Activated T-helper 17 cell treated with anti-CD3 and anti-CD28 coated beads, Interleukin-2, amount 50 U/mL, for 72 hours (primary cell): ENCODE results near the gene PIK3CG. TPM values are rescaled to one million over a fixed set of nuclear protein-coding genes. Genes with fewer than 3 reads are reported as not detected.
A peak's percentile ranks its signal among the peaks of the same experiment; 100 is the strongest.
"Not testable (repeated sequence)": the region's sequence is repeated elsewhere in the genome, so short reads cannot be mapped to it uniquely, and the experiment has no call there.

Experiments
- ATAC-seq: fragments of 150-1000 bp; cut with Tn5 transposase; replicated peaks from 2 replicates; pipeline ENCODE4 v1.10.0; 2021; ENCODE audit warnings: mild to moderate bottlenecking, moderate library complexity
- H3K27ac Mint-ChIP-seq: one replicate; pipeline ENCODE4 v1.8.0; 2022; ENCODE audit warnings: mixed read lengths
- H3K27me3 Mint-ChIP-seq: one replicate; pipeline ENCODE4 v1.8.0; 2022; ENCODE audit warnings: mixed read lengths
- H3K36me3 Mint-ChIP-seq: one replicate; pipeline ENCODE4 v1.8.0; 2022; ENCODE audit warnings: low read depth, mild to moderate bottlenecking, mixed read lengths
- H3K4me1 Mint-ChIP-seq: one replicate; pipeline ENCODE4 v1.8.0; 2022; ENCODE audit warnings: mixed read lengths
- H3K4me3 Mint-ChIP-seq: one replicate; pipeline ENCODE4 v1.8.0; 2022; ENCODE audit warnings: mild to moderate bottlenecking, mixed read lengths
- H3K9me3 Mint-ChIP-seq: one replicate; pipeline ENCODE4 v1.8.0; 2022; ENCODE audit warnings: mixed read lengths
- total RNA-seq, 2 donors: library from RNA; stranded (reverse); gene quantifications; one replicate each; pipeline ENCODE4 v1.2.3, GENCODE V29; 2022

Gene PIK3CG
- total RNA-seq, 2 donors from 2014 or later = 21.6 to 25.7 TPM

- no peak overlapping the region for H3K27ac Mint-ChIP-seq
- no peaks in the 10 kb centered on the region for H3K36me3 Mint-ChIP-seq
- no peak overlapping the region for H3K4me3 Mint-ChIP-seq
Measured at GRCh38 chr7:106844279-106844997, 20.6 kb upstream of the PIK3CG start.

DNA sequence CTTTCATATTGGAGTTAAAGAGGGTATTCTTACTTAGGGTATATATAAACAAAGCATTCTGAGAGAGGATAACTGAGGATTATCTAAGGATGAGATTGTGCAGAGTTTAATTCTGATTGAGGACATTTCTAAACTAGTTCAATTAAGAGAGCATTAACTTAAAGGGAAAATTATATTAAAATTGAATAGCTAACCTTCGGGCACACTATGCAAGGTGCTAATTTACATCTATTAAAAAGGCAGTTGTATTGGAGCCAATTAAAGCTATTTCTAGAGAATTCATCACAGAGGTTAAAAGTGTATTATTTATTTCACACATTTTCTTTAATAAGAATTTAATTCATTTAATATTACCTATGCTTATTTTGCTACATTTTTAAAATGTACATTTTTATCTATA lies 17.0 kb upstream of the PIK3CG start:
- Mint-ChIP-seq H3K9me3 (no peaks in the 10 kb centered on the region), H3K27me3 (peaks cover 10% of the 10 kb centered on the region), H3K36me3 (no peaks in the 10 kb centered on the region), H3K4me1 (no peaks in the 10 kb centered on the region), H3K4me3 (no peak overlapping the region), H3K27ac (no peak overlapping the region)
- ATAC-seq = no peak

More at GRCh38 chr7:106844279-106844997, 20.6 kb upstream of the PIK3CG start:
- no peaks in the 10 kb centered on the region for H3K4me1 Mint-ChIP-seq
- no peak for ATAC-seq
- no peaks in the 10 kb centered on the region for H3K9me3 Mint-ChIP-seq
- H3K27me3 Mint-ChIP-seq = peaks cover 13% of the 10 kb centered on the region

DNA sequence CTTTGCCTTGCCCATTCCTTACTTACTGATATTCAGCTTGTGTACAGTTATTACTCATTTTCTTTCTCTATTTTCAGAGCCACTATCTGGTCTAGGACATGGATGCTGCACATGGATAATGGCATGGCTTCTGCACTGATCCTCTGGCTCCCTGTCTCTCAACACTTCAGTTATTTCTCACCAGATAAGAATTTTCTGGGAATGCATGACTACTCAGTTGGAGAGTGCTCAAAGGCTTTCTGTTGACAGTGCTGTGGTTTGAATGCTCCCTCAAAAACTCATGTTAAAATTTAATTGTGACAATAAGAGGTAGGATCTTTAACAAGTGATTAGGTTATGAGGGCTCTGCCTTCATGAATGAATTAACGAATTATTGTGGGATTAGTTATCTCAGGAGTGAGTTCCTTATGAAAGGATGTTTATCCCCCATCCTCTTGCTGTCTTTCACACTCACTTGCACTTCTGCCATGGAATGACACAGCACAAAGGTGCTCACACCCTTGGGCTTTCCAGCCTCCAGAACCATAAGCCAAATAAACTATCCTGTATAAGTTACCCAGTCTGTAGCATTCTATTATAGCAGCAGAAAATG lies 16.1 kb upstream of the PIK3CG start:
- H3K9me3 Mint-ChIP-seq = no peaks in the 10 kb centered on the region
- no peaks in the 10 kb centered on the region for H3K36me3 Mint-ChIP-seq
- H3K27ac Mint-ChIP-seq = no peak overlapping the region
- no peak overlapping the region for H3K4me3 Mint-ChIP-seq
- no peaks in the 10 kb centered on the region for H3K4me1 Mint-ChIP-seq
- ATAC-seq = no peak
- peaks cover 9% of the 10 kb centered on the region for H3K27me3 Mint-ChIP-seq

- H3K4me1 Mint-ChIP-seq, H3K27ac Mint-ChIP-seq, H3K27me3 Mint-ChIP-seq, H3K36me3 Mint-ChIP-seq, H3K9me3 Mint-ChIP-seq, H3K4me3 Mint-ChIP-seq: not testable (repeated sequence)
- peak; percentile 75 for ATAC-seq
Measured at GRCh38 chr7:106851632-106852031, 13.4 kb upstream of the PIK3CG start.

GRCh38 chr7:106853250-106853908 lies 11.7 kb upstream of the PIK3CG start:
- Mint-ChIP-seq H3K36me3 (no peaks in the 10 kb centered on the region), H3K4me3 (no peak overlapping the region), H3K27ac (no peak overlapping the region), H3K9me3 (no peaks in the 10 kb centered on the region), H3K27me3 (no peaks in the 10 kb centered on the region), H3K4me1 (peaks cover 4% of the 10 kb centered on the region)
- peak; percentile 24 for ATAC-seq

- Mint-ChIP-seq H3K27ac (peak overlapping the region; percentile 54), H3K4me1 (peaks cover 4% of the 10 kb centered on the region), H3K36me3 (no peaks in the 10 kb centered on the region), H3K4me3 (no peak overlapping the region), H3K27me3 (no peaks in the 10 kb centered on the region), H3K9me3 (no peaks in the 10 kb centered on the region)
- ATAC-seq = peak; percentile 58
Measured at GRCh38 chr7:106855540-106856132, 9.4 kb upstream of the PIK3CG start.

DNA sequence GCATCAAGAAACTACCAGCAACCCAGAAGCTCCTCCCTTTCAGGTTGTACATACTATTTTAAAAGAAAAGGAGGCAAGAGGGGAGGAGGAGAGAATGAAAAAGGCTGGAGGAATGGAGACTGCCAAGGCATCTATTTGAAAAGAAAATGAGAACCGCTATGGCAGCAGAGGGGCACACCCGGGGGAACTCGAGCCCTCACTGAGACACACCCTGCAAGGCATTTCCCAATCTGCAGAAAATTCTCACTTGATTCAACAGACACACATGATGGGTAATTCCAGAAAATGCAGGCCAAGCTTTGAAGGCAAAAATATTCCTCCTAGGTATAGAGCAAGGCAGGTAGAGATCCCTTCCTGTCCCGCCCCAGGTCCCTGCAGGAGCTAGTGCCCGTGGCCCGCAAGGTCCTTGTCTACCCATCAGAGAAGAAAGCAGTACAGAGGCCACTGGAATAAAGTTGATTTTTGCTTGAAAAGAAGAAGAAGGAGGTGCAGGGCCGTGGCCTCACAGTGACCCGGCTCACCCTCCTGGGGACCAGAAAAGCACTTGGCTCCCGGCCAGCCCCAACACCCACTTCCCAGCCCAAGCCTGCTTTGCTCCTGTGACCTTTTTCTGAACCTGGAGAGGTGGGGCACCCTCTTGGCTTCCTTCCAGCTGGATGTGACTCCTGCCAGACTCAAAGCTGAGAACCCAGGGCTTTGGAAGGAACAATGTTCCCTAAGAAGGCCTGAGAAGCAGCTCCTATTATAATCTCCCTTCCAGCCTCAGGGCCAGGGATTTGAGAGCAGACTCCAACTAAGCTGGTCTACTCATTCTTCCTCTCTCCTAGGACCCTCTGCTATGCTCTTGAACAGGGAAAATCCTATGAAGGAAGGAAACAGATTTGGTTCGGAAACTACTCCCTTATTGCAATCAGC lies 6.2 kb upstream of the PIK3CG start:
- no peak for ATAC-seq
- Mint-ChIP-seq H3K27me3 (no peaks in the 10 kb centered on the region), H3K4me3 (no peak overlapping the region), H3K36me3 (no peaks in the 10 kb centered on the region), H3K4me1 (peaks cover 12% of the 10 kb centered on the region), H3K9me3 (no peaks in the 10 kb centered on the region), H3K27ac (no peak overlapping the region)

DNA sequence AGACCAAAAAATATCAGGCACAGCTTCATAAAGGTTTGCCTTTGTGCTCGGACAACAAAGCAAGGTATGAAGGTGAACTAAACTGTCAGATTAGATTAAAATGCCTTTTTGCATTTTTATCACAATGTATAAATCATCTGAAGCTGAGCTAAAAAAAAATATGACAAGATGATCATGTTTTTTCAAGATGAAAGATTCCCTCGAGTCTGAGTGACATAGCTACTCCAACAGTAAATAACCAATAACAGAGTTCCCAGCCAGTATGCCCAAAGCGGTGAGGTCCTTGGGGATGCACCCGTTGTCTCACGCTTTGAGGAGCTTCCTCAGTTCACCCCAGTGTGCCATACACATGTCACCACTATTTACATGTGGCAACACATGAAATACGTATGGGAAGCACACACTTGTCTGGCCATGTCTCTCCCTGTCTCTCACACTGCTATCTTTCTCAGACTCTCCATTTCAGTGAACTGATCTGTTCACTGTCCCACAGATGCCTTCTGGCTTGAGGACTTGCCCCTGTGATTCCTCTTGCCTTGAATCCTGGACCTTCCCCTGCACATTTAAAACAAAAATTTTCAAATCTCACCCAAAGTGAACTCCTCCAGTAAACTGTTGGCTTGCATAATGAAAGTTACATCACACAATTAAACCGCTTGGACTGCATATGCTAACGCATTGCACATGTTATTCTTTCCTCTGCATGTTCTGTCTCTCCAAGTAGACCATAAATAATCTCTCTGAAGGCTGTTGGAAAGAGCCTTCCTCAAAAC lies 2.6 kb upstream of the PIK3CG start:
- Mint-ChIP-seq H3K9me3 (no peaks in the 10 kb centered on the region), H3K27ac (no peak overlapping the region), H3K4me1 (peaks cover 21% of the 10 kb centered on the region), H3K4me3 (peak overlapping the region; percentile 7), H3K27me3 (no peaks in the 10 kb centered on the region), H3K36me3 (peaks cover 9% of the 10 kb centered on the region)
- no peak for ATAC-seq

DNA sequence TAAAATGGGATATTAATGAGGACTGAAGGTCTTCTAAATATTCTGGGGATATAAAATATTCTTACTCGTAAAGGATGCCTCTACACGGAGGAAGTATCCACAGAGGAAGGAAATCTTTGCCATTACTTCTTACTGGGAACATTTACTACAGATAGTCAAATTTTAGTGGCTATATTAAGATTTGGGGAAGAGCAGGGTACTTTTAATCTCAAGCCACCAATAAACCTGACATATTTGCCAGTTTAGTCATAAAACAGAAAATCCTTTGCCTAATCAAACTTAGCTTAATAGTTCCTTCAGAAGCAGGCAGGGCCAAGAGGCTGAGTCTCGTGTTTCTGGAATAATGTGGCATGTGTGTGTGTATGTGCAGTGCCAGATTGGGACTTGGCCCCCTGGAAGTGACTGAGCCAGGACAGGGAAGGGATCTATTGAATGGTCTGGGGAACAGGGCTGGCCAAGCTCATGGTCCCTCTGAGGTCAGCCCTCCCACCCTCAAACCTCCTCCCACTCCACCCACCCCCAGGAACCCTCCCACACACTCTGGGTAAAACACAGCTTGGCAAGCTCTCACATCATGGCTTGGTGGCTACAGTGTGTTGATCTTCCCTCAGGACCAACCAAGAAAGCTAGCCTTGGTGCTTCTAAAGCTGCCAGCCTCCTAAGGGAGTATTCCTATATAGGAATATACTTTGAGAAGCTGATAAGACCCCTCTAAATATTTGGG lies 1.6 kb upstream of the PIK3CG start:
- peaks cover 20% of the 10 kb centered on the region for H3K4me1 Mint-ChIP-seq

DNA sequence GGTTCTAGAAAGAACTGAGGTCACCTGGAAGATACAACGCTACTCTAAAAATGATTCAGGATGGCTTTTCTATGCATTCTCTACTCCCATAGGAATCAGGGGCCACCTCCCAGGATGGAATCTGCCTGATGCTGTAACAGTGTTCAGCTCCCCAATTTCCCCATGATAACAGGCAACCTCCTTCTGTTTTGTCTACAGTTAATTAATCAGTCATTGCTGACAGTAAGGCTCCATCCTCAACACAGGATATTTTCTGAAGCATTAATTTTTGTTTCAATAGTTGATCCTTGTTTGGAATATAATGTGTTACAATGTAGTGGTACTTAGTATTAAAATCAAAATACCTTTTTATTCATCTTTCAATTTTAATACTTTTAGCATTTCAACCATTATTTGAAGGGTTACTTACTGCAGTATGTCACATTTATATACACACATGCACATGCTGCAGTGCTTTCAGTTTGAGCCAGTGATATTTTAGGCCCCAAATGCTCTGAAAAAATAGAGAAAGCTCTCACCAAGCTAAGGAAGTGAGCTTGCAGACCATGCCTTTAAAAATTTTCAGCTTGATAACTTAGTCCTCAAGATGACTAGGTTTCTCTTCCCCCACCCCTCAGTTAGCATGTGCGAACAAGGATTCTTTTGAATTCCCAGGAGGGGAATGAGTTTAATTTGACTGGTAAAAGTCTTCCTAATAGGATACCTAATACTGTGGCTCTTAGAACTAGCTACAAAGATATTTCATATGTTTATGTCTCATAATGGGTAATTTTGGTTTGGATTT lies 592 bp upstream of the PIK3CG start:
- peak overlapping the region; percentile 98 for H3K27ac Mint-ChIP-seq
- ATAC-seq = peak; percentile 30
- H3K36me3 Mint-ChIP-seq = peaks cover 29% of the 10 kb centered on the region
- no peaks in the 10 kb centered on the region for H3K27me3 Mint-ChIP-seq
- H3K4me1 Mint-ChIP-seq = peaks cover 30% of the 10 kb centered on the region
- H3K9me3 Mint-ChIP-seq = no peaks in the 10 kb centered on the region
- peak overlapping the region; percentile 99 for H3K4me3 Mint-ChIP-seq

More for the DNA sequence above, 1.6 kb upstream of the PIK3CG start:
- H3K27me3 Mint-ChIP-seq = no peaks in the 10 kb centered on the region
- H3K9me3 Mint-ChIP-seq = no peaks in the 10 kb centered on the region
- peak overlapping the region; percentile 7 for H3K4me3 Mint-ChIP-seq
- H3K36me3 Mint-ChIP-seq = peaks cover 19% of the 10 kb centered on the region
- H3K27ac Mint-ChIP-seq = peak overlapping the region; percentile 98
- ATAC-seq = no peak

DNA sequence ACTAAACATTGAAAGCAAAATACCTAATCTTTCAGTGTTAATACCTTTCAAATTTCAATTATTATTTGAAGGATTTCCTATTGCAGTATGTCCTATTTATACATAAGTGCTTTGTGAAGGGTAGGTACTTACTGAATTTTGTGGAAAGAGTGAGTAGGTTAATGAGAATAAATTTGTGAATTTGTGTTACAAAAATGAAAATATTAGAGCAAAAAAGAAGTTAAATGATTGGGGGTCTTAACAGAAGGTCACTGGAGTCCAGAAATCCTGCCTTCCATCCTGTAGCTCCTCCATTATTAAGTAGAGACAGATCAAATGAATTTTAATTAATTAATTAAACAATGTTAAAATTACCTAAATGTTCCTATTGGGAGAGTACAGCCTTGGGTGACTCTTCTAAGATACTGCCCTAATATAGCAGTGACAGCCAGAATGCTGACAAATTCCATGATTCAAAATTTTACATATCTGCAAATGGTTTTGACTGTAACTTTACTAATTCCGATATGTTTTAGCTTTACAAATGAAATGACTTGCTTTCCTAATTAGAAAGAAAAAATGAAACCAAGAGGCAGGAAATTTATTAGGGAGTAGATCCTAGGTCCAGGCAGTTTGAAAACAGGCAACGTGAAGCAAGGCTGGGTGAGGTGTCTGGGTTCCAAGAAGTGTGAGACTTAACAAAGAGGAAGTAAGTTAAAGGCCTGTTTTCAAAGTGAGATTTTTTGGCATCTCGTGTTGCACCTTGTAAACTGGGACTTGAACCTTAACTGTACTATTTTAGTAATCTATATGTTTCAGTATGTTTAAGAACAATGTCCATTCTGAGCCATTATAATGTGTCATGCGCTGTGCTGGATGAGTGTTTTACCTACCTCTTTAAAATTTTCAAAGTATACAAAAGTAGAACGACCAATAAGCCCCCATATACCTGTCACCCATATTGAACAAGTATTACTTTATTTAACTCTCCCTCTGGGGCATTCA lies 1.5 kb downstream of the PIK3CG start:
- peak; percentile 45 for ATAC-seq
- peaks cover 37% of the 10 kb centered on the region for H3K4me1 Mint-ChIP-seq
- no peaks in the 10 kb centered on the region for H3K9me3 Mint-ChIP-seq
- H3K4me3 Mint-ChIP-seq = peak overlapping the region; percentile 99
- H3K27ac Mint-ChIP-seq = peak overlapping the region; percentile 98
- peaks cover 44% of the 10 kb centered on the region for H3K36me3 Mint-ChIP-seq
- H3K27me3 Mint-ChIP-seq = no peaks in the 10 kb centered on the region
